K562 treated with DMSO at 1 percent for 12 hours (cell line): Measurements from ENCODE around the gene POPDC2. TPM values are rescaled to one million over a fixed set of nuclear protein-coding genes. Genes with fewer than 3 reads are reported as not detected.

Experiments
- total RNA-seq: library from RNA; unstranded; fragments of 300-600 nt; gene quantifications from 2 replicates; pipeline ENCODE4 v1.2.3, GENCODE V29; 2022; ENCODE audit not compliant: insufficient read depth

The POPDC2 gene, protein sequence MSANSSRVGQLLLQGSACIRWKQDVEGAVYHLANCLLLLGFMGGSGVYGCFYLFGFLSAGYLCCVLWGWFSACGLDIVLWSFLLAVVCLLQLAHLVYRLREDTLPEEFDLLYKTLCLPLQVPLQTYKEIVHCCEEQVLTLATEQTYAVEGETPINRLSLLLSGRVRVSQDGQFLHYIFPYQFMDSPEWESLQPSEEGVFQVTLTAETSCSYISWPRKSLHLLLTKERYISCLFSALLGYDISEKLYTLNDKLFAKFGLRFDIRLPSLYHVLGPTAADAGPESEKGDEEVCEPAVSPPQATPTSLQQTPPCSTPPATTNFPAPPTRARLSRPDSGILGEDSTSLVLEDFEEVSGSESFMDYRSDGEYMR
- 0.44 TPM in 1 of 2 replicates, not detected in the other for total RNA-seq

DNA sequence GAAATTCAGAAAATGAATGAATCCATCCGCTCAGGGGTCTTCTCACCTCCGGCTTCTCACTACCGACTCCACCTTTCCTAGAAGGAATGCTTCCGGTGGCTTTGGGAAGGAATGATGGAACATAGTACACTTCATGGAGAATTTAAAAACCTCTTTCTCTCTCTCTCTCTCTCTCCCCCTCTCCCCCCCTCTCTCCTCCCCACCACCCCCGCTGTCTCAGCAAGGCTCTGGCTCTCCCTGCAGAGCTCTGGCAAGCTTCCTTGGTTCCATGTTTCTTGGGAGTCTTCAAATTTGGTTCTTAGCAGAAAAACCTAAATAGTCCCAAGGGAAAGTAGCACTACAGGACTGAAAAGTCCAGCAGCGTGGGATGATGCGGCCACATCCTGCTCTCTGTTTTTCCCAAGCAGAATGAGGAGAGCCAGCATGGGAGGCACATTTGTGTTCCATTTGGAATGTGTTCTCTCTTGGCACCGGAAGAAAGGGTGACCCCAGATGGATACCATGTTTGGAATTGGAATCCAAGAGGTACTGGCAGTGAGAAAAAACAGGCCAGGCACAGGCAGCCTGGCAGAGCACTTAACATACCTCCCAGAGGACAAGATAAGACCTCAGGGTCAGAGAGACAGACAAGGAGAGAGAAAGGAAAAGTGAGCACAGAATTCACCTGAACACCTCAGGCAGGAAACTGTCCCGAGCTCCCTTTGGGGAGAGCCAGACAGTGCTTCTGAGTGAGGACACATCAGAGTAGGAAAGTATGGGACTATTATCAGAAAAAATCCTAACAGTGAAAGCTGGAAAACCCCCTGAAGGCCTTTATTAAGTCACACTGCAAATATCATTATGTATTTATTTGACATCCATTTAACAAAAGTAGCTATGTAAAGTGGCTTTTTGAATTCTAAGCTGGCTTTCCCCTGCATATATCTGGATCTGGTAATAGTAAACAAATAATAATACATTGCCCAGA is at the start of gene POPDC2:
Gene POPDC2, minus strand, starts transcription at position 116 of the 967 bp plus-strand sequence. CDS start 166 bp downstream, outside the sequence.

DNA sequence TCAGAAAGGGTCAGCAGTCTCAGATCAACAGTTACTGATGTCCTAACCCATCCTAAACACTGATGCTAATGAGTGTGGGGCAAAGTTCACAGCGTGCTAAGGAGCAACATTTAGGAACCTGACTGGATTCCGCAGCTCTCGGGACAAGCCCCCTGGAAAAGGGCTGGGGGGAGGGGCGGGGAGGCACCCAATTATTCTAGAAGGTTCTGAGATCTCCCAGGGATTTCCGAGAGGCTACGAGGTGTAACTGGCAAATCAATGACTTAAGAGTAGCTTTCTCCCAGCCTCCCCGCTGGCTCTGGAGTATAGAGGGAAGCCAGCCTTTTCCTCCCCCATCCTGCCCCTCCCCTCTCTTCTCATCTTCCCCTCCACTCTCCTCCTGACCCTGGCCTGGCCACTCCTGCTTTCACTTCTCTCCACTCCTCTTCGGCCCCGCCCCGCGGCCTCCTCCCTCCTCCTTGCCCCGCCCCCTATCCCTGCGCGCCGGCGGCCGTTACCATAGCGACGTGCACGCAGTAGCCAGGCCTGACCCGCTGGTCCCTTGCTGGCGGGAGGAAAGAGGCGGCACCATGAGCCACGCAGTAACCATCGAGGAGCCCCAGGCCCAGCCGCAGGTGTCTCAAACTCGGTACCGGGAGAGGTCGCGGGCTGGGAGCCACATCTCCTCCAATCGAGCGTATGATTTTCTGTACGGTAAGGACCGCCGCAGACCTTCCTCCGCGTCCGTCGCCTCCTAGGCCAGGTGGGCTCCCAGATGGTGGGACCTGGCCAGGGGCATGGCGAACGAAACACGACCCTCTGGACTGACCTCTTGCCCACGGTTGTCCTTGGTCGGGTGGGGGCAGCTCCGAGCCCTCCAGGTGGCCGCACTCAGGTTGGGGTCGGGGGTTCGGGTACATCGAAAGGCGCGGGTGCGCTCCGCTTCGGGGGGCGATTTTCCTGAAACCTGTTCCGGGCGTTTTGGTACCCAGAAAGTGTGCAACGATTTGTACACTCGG is 42.4 kb upstream of the POPDC2 start, which contains the start of gene CFAP91:
Gene CFAP91, plus strand, starts transcription at position 493 of the 998 bp plus-strand sequence. Its CDS starts 77 bp downstream, at position 570.

DNA sequence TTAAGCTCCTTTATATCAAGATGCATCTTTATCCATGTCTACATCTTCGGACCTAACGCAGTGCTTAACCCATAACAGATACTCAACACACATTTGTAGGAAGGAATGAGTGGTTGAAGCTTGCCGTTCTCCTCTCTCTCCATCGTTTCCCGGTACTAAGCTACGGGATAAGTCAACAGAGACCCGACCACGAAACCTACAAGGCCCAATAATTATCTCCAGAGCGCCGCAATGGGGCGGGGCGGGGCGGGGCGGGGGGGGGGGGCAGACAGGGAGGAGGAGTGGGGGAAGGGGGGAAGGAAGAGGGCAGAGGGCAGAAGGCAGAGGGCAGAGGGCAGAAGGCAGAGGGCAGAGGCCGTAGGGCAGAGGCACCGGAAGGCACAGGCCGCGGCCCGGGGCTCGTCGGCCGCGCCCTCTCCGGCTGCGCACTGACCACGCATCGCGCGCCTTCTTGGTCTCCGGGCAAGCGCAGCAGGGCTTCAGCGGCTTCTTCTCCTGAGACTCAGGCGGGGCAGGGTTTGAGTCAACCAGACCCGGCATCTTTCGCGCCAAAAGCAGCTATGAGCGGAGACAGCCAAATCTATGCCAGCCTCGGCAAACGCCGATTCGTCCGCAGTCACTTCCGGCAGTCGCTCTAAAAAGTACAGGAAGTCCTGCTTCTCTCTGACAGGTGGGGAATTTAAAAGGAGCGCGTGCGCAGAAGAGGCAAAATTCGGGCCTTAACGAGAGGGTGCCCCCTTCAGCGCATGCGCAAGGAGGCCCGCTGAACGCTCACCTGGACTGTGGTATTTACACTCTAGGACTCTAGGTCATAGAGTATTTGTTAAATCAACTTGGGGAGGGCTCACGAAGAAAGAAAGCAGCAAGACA is 16.6 kb upstream of the POPDC2 start, which contains the start of gene COX17:
Gene COX17, minus strand, starts transcription at position 636 of the 870 bp plus-strand sequence. Its CDS starts 96 bp downstream, at position 540.

DNA sequence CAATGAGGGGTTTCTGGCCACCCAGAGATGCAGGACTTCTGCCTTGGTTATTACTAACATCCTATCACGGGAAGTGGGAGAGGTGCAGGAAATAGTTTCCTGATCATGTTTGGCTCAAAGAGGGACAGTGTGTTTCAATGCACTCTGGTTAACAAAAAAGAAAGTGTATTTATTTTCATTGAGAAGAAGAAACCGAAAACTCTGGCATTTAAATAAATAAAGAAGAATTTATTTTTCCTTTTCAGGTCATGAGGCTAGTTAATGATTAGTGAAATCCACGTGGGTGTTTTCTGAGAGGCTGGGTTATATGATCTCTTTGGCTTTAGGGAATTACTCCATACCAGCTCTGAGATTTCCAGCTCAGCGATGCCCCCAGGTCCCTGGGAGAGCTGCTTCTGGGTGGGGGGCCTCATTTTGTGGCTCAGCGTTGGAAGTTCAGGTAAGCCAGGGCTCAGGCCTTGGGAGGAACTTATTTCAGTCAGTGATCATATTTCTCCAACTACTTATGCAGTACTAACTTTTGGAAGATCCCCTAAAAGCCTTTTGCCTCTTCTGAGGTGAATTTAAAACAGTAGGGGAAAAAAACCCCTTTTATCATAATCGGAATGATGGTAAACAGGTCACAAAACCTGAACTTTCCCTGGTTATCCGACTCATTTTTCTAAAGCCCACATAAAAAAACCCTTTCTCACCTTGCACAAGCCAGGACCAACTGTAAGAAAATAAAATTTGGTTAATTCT is 62.7 kb downstream of the POPDC2 start, which contains the start of gene PLA1A:
Gene PLA1A, plus strand, starts transcription at position 338 of the 741 bp plus-strand sequence. Its CDS starts 29 bp downstream, at position 367.

Other genes starting within 250 kb of the POPDC2 start
- 7.2 and 17.0 TPM in 2 replicates for gene TMEM39A, start 197.0 kb downstream of the POPDC2 start, total RNA-seq
- gene POGLUT1, start 191.6 kb downstream of the POPDC2 start, total RNA-seq: 2.5 and 6.4 TPM in 2 replicates
- 54.3 and 58.8 TPM in 2 replicates for gene TIMMDC1, start 162.0 kb downstream of the POPDC2 start, total RNA-seq
- gene CD80, start 101.0 kb downstream of the POPDC2 start, total RNA-seq: 14.9 and 24.9 TPM in 2 replicates
- gene ADPRH, start 81.1 kb downstream of the POPDC2 start, total RNA-seq: 1.0 and 2.9 TPM in 2 replicates
- gene PLA1A, start 62.7 kb downstream of the POPDC2 start, total RNA-seq: not detected in 2 replicates
- 46.1 and 76.3 TPM in 2 replicates for gene COX17, start 16.8 kb upstream of the POPDC2 start, total RNA-seq
- gene CFAP91, start 42.4 kb upstream of the POPDC2 start, total RNA-seq: not detected in 2 replicates
- not detected in 2 replicates for gene NR1I2, start 121.5 kb upstream of the POPDC2 start, total RNA-seq